HepG2 (cell line): ENCODE results near the gene GLRX2. TPM values are rescaled to one million over a fixed set of nuclear protein-coding genes. Genes with fewer than 3 reads are reported as not detected.

Experiments
- ATAC-seq: fragments of 200-7000 bp; cut with Tn5 transposase; 3 replicates; pipeline ENCODE4 v1.9.1; 2020; ENCODE audit warnings: mild to moderate bottlenecking, moderate library complexity
- BruUV-seq: library from RNA; stranded (reverse); fragments of 400-500 nt; replicated peaks from 2 replicates; lab custom pipeline; 2021; lab: Mats Ljungman, UMichigan
- CTCF ChIA-PET: fragments of 300-600 bp; formaldehyde crosslinking; extraction: SDS; loops from one replicate; lab custom pipeline; 2021; ENCODE audit warnings: low total read pairs, inconsistent platforms, low intra/inter-chr PET ratio; lab: Yijun Ruan, JAX
- POLR2A ChIA-PET: fragments of 350-600 bp; sonication (Branson Sonifier 250); formaldehyde crosslinking; loops from one replicate; lab custom pipeline; 2020; ENCODE audit warnings: antibody characterized with exemption, inconsistent platforms; lab: Yijun Ruan, JAX
- DNase-seq: peaks from one replicate; pipeline ENCODE4 v3.0.0-alpha.2; 2015; ENCODE audit warnings: low spot score
- FAIRE-seq: peaks from 3 replicates; lab custom pipeline; 2011; peaks lifted over from hg19 to GRCh38; lab: Jason Lieb, UNC
- H2AFZ ChIP-seq: one replicate; pipeline ENCODE4 v1.6.1; 2011; ENCODE audit warnings: low read length, inconsistent platforms
- H3K27ac ChIP-seq: fragments of 300-600 bp; 3 replicates; pipeline ENCODE4 v1.8.0; 2011; ENCODE audit warnings: mixed run types, mild to moderate bottlenecking, mixed read lengths, low read length, inconsistent platforms; ENCODE audit not compliant: insufficient read depth; ENCODE audit errors: extremely low read length
- H3K27me3 ChIP-seq, 2 experiments: fragments of 200-600 bp in 1 of 2; 2 replicates in 1 of 2; 3 replicates in 1 of 2; pipeline versions ENCODE4 v1.6.0 to v1.8.0; 2011; ENCODE audit warnings: low read length in 2 of 2, mild to moderate bottlenecking in 2 of 2, moderate library complexity in 2 of 2, inconsistent platforms in 1 of 2; ENCODE audit not compliant: insufficient read depth in 2 of 2, control insufficient read depth in 1 of 2
- H3K36me3 ChIP-seq, 2 experiments: fragments of 200-600 bp in 1 of 2; replicated peaks in 1 of 2; 2 replicates in 1 of 2; 3 replicates in 1 of 2; pipeline versions ENCODE4 v1.5.1 to v1.8.0; 2011; ENCODE audit warnings: low read length in 2 of 2, inconsistent platforms in 1 of 2; ENCODE audit not compliant: insufficient read depth in 2 of 2, control insufficient read depth in 1 of 2
- H3K4me1 ChIP-seq: 2 replicates; pipeline ENCODE4 v1.5.1; 2012; ENCODE audit warnings: low read length, inconsistent platforms; ENCODE audit not compliant: insufficient read depth
- H3K4me2 ChIP-seq: 2 replicates; pipeline ENCODE4 v1.6.0; 2011; ENCODE audit warnings: low read depth, low read length, inconsistent platforms
- H3K4me3 ChIP-seq, 3 experiments: fragments of 200-600 bp in 1 of 3; sonication (generic), shearing (Covaris generic) in 1 of 3; replicated peaks in 1 of 3; 2 replicates each; pipeline ENCODE4 v1.5.1; 2011 to 2016; ENCODE audit warnings: low read length in 3 of 3, inconsistent platforms in 2 of 3, low read depth in 2 of 3, mild to moderate bottlenecking in 2 of 3, control low read depth in 1 of 3, mixed read lengths in 1 of 3; ENCODE audit not compliant: insufficient read depth in 1 of 3
- H3K79me2 ChIP-seq: one replicate; pipeline ENCODE4 v1.6.1; 2011; ENCODE audit warnings: low read length, inconsistent platforms; ENCODE audit not compliant: insufficient read depth
- H3K9ac ChIP-seq: 2 replicates; pipeline ENCODE4 v1.6.0; 2011; ENCODE audit warnings: mild to moderate bottlenecking, low read depth, low read length, inconsistent platforms; ENCODE audit not compliant: insufficient read depth
- H3K9me3 ChIP-seq: 2 replicates; pipeline ENCODE4 v1.5.1; 2012; ENCODE audit warnings: mild to moderate bottlenecking, low read length
- H4K20me1 ChIP-seq: 2 replicates; pipeline ENCODE4 v1.6.0; 2011; ENCODE audit warnings: inconsistent platforms, mild to moderate bottlenecking, low read length, moderate library complexity; ENCODE audit not compliant: insufficient read depth
- ATF3 ChIP-seq: sonication (generic); formaldehyde crosslinking; IDR thresholded peaks from 2 replicates; pipeline ENCODE4 v1.4.0; 2020; ENCODE audit warnings: missing genetic modification reagents
- CEBPG ChIP-seq: IDR thresholded peaks from 2 replicates; pipeline ENCODE4 v1.6.1; 2016
- FUBP1 ChIP-seq: sonication (generic); formaldehyde crosslinking; IDR thresholded peaks from 2 replicates; pipeline ENCODE4 v1.5.1; 2020; ENCODE audit warnings: missing genetic modification reagents, mild to moderate bottlenecking, borderline replicate concordance
- THAP7 ChIP-seq: sonication (generic); formaldehyde crosslinking; IDR thresholded peaks from 2 replicates; pipeline ENCODE4 v1.8.1; 2023; ENCODE audit warnings: mild to moderate bottlenecking, missing genetic modification reagents
- WIZ ChIP-seq: sonication (generic); formaldehyde crosslinking; IDR thresholded peaks from 2 replicates; pipeline ENCODE4 v1.5.1; 2020; ENCODE audit warnings: mild to moderate bottlenecking, missing genetic modification reagents
- ZNF24 ChIP-seq: fragments of 450-650 bp; IDR thresholded peaks from 2 replicates; pipeline ENCODE4 v1.6.1; 2017; ENCODE audit warnings: antibody characterized with exemption, mild to moderate bottlenecking
- ZNF713 ChIP-seq: sonication (generic); formaldehyde crosslinking; IDR thresholded peaks from 2 replicates; pipeline ENCODE4 v1.4.0; 2020; ENCODE audit warnings: mild to moderate bottlenecking, missing genetic modification reagents
- ZSCAN20 ChIP-seq: sonication (generic); formaldehyde crosslinking; IDR thresholded peaks from 2 replicates; pipeline ENCODE4 v1.4.0; 2020; ENCODE audit warnings: missing genetic modification reagents, mild to moderate bottlenecking, borderline replicate concordance
- WGBS: methylation state at CpG from one replicate; pipeline ENCODE4 v1.1.6; 2017; ENCODE audit warnings: low lambda C conversion rate; 5-methylcytosine and 5-hydroxymethylcytosine counted together
- in situ Hi-C: cut with HindIII; loops from 2 replicates; pipeline ENCODE4 v1.10.0; 2017; ENCODE audit warnings: low pct_unique_long_range_greater_than_20kb; ENCODE audit not compliant: extremely low pct_ligation_motif_present
- intact Hi-C: fragments of 100-400 bp; cut with micrococcal nuclease; formaldehyde crosslinking; loops from one replicate; pipeline ENCODE4 v1.10.0; 2022; ENCODE audit not compliant: unreplicated experiment
- polyA plus RNA-seq, 8 experiments: library from polyadenylated mRNA; depleted of rRNA in 3 of 8; stranded (reverse) in 7 of 8; unstranded in 1 of 8; fragments of >200 nt; fragmentation: Illumina TruSeq in 4 of 8; extraction: Trizol in 4 of 8; gene quantifications; 2 replicates each; pipeline versions ENCODE4 v1.2.1 to v1.2.3, GENCODE V29; 2011 to 2016; ENCODE audit warnings: low read depth in 4 of 8, missing spikeins in 1 of 8, mixed read lengths in 1 of 8; ENCODE audit not compliant: insufficient read depth in 1 of 8
- total RNA-seq, 5 experiments: library from RNA; depleted of rRNA; stranded (reverse); fragments of >200 nt; fragmentation: Illumina TruSeq; extraction: Trizol; gene quantifications; 2 replicates each; pipeline ENCODE4 v1.2.3, GENCODE V29; 2016; ENCODE audit warnings: low read depth in 1 of 5

The GLRX2 gene
- total and polyA plus RNA-seq, 2 of the 13 experiments (the other 11 are each of a cell fraction or from before 2014, with no cell fraction given): 11.9 to 39.0 TPM

- 97% methylated on average over 1 of the region's 1 CpG for WGBS
- H3K79me2 ChIP-seq: no peaks in the 10 kb centered on the region
- ATAC-seq (no peak), FAIRE-seq (no peak)
- intact Hi-C loops: no loop called here
- TF ChIP-seq FUBP1 (no peak), ZSCAN20 (no peak), ZNF24 (no peak), CEBPG (no peak), ZNF713 (CRISPR knock-in tag) (no peak), THAP7 (CRISPR knock-in tag) (no peak), WIZ (CRISPR knock-in tag) (no peak), ATF3 (CRISPR knock-in tag) (no peak)
- TF ChIP-seq, all 625 proteins: peak for 0
- no peak for DNase-seq
- ChIA-PET CTCF (no interaction called here), POLR2A (no interaction called here)
- H3K9me3 ChIP-seq: no peaks in the 10 kb centered on the region
- H3K4me3 ChIP-seq: no peak overlapping the region
- no peaks in the 10 kb centered on the region for H4K20me1 ChIP-seq
- no peak overlapping the region for H3K27ac ChIP-seq
- no peak overlapping the region for H2AFZ ChIP-seq
- H3K36me3 ChIP-seq: peaks cover 0 to 10% of the 10 kb centered on the region in 2 experiments; a peak in 2 of 5 replicates
- no peaks in the 10 kb centered on the region for H3K4me1 ChIP-seq
- no peak overlapping the region for H3K9ac ChIP-seq
- in situ Hi-C loops: no loop called here
- no peaks in the 10 kb centered on the region for H3K27me3 ChIP-seq
- no TSS peak for BruUV-seq
- H3K4me2 ChIP-seq: no peak overlapping the region
Observed at GRCh38 chr1:193090865-193091264, 14.3 kb downstream of the GLRX2 start.
